ENCODE results near the gene CYP4Z1.
"Not testable (repeated sequence)": the region's sequence is repeated elsewhere in the genome, so short reads cannot be mapped to it uniquely, and the experiment has no call there.

The CYP4Z1 gene

DNA sequence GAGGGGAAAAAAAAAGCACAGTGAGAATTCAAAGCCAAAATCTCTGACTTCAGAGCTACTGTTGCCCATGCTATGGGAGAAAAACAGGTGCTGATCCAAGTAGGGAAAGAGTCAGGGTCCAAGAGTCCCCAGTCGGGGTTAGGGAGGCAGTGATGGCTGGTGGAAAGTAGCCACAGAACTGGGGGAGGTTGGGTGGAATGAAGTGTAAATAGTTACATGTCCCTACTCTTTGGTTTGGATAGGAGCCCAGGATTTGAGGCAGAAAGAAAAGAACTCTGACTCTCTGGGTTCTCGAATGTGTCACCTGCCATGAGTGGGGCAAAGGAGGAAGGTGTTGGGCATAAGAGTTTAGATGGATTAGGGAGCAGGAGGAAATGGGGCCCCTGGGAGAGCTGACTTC lies 61.8 kb downstream of the CYP4Z1 start:
- not testable (repeated sequence) for DNase-seq

DNA sequence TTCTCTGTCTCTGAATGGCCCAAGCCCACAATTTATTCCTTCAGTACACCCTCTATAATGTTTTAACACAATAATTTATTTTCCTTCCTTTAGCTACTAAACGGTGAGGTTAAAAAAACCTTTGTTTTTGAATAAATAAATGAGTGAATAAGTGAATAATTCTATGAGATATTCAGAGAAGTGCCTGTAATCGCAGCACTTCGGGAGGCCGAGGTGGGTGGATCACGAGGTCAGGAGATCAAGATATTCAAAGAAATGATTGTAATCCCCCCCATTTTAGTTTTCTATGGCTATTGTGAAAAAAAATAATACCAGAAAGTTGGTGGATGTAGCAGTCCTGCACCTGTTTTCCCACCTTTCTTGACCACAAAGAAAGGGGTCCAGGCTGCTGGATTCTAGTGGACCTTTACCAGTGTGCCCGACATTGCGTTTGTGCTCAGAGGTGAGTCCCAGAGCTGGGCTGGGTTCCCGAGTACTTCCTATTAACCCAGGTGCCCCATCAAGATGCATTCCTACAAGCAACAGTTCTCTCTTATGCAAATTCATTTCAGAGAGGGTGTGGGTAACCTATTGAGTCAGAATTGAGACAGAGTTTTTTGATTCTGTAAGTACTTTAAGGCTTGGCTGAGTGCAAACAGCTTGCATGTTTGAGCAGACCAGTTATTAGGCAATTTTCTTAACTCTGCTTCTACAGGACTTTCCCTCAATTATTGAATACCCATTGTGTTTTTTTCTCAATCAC lies 62.6 kb downstream of the CYP4Z1 start:
- DNase-seq: not testable (repeated sequence)

DNA sequence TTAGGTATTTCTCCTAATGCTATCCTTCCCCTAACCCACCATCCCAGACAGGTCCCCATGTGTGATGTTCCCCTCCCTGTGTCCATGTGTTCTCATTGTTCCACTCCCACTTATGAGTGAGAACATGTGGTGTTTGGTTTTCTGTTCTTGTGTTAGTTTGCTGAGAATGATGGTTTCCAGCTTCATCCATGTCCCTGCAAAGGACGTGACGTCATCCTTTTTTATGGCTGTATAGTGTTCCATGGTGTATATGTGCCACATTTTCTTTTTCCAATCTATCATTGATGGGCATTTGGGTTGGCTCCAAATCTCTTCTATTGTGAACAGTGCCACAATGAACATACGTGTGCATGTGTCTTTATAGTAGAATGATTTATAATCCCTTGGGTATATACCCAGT lies 65.6 kb downstream of the CYP4Z1 start:
- not testable (repeated sequence) for DNase-seq

DNA sequence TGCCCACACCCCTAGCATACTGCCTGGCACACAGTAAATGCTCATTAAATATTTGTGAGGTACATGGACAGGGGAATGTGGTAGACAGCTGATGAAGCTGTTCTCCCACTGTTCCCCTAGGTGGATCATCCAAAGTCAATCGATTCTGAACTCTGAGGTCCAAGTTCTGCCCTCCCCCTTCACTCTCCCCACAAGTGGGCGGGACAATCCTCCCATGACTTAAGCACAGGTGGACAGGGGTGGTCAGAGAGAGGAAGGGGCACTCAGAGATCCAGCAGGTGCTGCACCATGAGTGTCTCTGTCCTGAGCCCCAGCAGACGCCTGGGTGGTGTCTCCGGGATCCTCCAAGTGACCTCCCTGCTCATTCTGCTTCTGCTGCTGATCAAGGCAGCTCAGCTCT lies 70.2 kb downstream of the CYP4Z1 start, which contains the start of gene CYP4A22:
Gene CYP4A22 (plus strand): TSS at position 244 of the 400 bp plus-strand sequence. CDS start 45 bp downstream, at position 289.
- DNase-seq: no peak

DNA sequence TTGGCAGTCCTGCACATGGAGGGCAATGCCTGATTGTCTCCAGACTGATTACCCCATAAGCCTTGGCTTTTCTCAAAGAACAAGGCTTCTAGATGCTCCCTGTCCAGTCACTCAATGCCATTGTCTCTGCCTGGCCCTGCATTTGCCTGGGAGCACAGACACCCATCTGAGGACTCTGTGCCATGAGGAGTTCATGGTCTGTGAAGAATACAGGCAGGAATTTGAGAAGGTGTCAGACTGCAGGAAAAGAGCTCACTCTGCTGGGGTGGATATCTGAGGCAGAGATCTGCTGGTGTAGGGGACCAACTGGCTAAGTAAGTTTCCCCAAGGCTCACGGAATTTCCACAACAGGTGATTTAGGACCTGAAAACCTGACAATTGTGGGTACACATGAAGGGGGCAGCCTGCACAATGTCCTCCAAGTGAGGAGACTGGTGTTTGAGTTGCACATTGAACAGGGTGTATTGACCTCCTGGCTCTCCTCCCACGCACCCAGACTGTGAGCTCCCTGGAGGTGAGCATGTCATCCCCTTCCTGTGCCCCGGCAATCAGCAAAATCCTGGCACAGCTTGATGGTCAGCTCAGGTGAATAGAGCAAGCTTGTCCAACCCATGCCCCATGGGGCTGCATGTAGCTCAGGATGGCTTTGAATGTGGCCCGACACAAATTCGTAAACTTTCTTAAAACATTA lies 71.0 kb downstream of the CYP4Z1 start:
- DNase-seq: no peak

DNA sequence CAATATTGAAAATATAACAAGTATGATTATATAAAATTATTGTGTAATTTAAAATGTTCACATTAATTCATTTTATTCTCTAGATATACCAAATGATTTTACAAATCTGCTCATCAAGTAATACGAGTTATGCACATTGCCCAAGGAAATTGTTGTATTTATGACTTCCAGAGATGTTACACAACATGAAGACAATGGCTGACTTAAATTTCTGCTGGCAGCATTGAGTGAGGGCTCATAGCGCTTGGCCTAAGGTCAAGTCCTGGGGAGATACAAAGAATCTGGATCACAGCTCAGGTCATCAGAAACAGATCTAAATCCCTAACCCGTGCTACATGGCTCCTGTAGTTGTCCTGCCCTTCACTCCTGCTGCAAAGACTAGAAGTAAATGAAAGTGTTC lies 73.3 kb downstream of the CYP4Z1 start:
- DNase-seq: not testable (repeated sequence)

DNA sequence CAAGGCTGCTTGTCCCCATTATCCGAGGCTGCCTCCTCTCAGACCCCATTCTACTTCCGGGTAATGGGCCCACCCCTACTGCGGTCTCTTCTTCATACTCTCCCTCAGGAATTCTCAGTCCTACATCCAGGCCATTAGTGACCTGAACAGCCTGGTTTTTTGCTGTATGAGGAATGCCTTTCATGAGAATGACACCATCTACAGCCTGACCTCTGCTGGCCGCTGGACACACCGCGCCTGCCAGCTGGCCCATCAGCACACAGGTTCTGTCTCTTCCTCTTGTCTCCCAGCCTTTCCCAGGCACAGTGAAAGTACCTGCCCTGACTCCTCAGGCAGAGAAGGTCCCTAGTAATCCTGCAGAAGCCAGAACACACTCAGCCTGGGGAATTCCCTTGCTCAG lies 76.6 kb downstream of the CYP4Z1 start:
- DNase-seq: not testable (repeated sequence)

DNA sequence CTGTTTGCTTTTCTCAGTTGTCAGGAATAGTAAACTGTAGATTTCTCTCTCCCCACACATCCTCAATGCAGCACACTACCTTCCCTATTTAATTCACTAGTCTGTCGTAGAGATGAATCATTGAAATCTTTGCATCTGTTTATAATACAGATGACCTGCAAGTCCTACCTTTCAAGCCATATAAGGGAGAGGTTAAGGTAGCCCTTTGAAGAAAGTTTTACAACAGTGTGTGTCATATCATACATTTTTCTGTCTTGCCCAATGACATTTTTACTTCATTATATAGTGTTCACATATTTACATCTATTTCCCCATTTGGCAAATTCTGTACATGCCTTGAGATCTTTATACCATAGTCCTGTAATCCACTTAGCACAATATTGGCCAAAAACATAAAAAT lies 79.5 kb downstream of the CYP4Z1 start:
- DNase-seq: not testable (repeated sequence)

DNA sequence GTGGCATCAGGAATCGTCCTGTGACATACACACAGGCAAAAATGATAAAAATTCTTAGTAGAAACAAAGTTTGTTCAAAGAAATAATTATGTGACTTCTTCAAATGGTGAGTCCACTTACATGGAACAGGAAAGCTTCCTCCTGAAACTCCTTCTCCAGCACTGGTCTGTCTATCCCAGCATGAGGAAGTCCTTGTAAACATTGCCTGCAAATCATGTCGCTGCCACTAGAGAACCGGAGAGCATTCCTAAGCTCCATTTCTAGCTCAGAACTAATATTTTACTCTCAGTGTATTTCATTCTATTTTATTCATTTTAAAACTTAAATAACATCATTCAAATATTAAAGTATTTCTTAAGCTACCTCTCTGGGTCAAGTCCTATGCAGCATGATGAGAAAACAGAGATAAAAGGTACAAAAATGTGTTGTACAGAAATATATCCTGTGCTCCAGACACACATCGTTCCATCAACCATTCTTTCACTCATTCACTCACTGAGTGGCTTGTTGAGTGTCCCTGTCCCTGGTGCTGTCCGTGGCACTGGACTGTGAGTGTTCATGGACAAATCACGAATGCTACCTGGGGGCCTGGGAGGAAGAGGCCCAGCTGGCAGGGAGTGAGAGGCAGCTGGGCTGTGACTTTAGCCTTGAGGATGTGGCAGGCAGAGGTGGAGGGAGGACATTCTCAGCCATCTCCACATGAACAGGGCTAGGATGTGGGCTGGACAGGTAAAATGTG lies 80.2 kb downstream of the CYP4Z1 start:
- no peak for DNase-seq

DNA sequence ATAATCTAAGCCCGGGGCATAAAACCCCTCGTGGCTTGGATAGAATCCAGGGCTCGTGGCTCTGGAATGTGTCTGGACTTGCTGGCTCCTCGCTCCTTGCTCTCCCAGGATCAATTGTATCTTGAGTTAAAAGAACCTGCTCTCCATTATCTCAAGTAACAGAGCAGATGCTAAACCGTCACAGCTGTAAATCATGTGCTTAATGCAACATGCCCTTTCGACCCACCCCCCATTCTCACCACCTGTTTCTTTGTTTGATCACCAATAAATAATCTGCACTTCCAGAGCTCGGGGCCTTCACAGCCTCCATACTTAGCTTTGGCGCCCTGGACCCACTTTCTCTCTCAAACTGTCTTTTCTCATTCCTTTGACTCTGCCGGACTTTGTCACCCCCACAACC lies 82.1 kb downstream of the CYP4Z1 start:
- DNase-seq: not testable (repeated sequence)

DNA sequence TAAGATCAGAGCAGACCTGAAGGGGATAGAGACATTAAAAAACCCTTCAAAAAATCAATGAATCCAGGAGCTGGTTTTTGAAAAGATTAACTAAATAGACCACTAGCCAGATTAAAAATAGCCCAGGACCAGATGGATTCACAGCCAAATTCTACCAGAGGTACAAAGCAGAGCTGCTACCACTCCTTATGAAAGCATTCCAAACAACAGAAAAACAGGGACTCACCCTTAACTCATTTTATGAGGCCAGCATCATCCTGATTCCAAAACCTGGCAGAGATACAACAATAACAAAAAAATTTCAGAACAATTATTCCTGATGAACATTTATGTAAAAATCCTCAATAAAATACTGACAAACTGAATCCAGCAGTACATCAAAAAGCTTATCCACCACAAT lies 89.4 kb downstream of the CYP4Z1 start:
- not testable (repeated sequence) for DNase-seq

DNA sequence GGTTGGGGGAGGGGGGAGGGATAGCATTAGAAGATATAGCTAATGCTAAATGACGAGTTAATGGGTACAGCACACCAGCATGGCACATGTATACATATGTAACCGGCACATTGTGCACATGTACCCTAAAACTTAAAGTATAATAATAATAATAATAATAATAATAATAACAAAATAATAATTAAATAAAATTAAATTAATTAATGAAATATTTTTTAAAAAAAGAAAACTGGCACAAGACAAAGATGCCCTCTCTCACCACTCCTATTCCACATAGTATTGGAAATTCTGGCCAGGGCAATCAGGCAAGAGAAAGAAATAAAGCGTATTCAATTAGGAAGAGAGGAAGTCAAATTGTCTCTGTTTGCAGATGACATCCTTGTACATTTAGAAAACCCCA lies 90.9 kb downstream of the CYP4Z1 start:
- not testable (repeated sequence) for DNase-seq

DNA sequence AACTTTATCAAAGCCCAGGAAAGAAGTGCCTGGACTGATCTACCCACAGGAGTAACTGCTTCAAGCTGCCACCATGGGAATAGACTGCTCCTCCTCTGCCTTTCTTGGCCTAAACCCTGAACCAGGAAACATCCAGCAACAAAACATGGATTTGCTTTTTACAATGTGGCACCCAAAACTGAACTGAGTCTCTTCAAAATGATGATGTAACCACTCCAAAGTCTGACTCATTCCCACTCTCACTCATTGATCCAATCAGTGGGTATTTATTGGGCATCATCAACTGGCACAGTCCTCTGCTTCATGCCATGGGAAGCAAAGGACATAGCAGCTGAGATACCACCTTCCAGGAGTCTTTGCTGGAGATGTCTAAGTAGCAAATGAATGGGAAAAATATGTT lies 93.7 kb downstream of the CYP4Z1 start:
- no peak for DNase-seq

DNA sequence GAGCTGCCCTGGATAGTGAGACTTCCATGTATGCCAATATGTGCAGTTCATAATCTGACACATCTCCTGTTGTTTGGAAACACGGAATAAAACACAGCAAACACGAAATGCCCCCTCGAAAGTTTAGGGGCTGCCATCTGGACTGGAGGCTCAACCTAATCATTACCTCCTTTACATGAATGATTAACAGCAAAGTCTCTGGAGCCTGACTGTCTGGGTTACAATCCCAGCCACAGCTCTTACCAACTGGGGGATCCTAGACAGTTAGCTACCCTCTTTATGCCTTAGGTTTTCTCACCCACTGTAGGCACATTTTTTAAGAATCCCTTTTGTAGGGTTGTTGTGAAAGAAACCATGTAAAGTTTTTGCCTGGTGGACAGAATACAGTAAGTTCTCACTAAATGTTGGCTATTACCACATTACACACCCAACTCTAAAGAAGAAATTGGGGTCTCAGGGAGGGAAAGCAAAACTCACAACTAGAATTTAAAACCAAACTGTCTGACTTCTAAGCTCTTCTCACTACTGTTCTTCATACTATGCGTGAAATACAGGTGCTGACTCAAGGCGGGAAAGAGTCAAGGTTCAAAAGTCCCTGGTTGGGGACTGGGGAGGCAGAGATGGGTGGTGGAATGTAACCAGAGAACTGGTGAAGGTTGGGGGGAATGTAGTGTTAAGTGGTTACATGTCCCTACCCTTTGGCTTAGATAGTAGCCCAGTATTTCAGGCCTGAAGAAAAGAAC lies 94.4 kb downstream of the CYP4Z1 start:
- no peak for DNase-seq

DNA sequence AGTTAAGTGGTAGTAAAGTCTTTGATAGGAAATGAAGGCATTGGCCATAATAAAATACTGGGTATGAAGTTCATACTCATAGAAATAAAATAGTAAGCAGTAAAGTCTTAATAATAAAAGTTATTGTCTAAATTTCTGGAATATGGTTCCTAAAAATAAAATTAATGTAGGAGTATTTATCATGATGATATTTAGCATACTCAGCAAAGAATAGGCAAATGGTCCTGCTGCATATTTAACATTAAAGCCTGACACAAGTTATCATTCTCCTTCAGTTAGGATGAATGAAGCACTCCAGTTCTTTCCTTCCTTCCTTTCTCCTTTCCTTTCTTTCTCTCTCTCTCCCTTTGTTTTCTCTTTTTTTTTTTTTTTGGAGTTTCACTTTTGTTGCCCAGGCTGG lies 97.5 kb downstream of the CYP4Z1 start:
- DNase-seq: no peak
